GM18499 (cell line): Measurements from ENCODE around the gene RPS6KA1.
"Not testable (repeated sequence)": the region's sequence is repeated elsewhere in the genome, so short reads cannot be mapped to it uniquely, and the experiment has no call there.

Experiments used
- ATAC-seq: cut with Tn5 transposase; IDR thresholded peaks from one replicate; pipeline ENCODE4 v1.9.1; 2021; ENCODE audit warnings: moderate number of reproducible peaks; ENCODE audit not compliant: insufficient read depth, unreplicated experiment

RPS6KA1 gene

GRCh38 chr1:26584588-26584987 is 55.0 kb downstream of the RPS6KA1 start:
- not testable (repeated sequence) for ATAC-seq

DNA sequence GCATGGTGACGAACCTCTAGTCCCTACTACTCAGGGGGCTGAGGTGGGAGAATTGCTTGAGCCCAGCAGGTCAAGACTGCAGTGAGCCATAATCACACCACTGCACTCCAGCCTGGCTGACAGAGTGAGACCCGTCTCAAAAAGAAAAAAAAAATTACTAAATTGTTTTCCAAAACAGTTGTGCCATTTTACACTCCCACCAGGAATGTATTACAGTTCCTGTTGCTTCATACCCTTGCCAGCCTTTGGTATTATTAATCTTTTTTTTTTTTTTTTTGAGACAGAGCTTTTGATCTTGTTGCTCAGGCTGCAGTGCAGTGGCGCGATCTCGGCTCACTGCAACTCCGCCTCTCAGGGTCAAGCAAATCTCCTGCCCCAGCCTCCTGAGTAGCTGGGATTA is 55.9 kb downstream of the RPS6KA1 start:
- ATAC-seq: no peak

DNA sequence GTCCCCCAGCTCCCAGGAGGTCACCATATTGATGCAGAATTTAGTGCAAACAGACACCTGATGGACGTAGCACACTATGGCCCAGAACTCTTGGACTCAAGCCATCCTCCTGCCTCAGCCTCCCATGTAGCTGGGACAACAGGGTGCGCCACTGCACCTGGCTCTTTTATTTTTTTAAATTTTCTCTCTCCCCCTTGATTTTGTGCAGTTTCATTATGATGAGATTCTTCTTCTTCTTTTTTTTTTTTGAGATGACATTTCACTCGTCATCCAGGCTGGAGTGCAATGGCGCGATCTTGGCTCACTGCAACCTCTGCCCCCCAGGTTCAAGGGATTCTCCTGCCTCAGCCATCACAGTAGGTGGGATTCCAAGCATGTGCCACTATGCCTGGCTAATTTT is 63.8 kb downstream of the RPS6KA1 start:
- ATAC-seq: no peak

DNA sequence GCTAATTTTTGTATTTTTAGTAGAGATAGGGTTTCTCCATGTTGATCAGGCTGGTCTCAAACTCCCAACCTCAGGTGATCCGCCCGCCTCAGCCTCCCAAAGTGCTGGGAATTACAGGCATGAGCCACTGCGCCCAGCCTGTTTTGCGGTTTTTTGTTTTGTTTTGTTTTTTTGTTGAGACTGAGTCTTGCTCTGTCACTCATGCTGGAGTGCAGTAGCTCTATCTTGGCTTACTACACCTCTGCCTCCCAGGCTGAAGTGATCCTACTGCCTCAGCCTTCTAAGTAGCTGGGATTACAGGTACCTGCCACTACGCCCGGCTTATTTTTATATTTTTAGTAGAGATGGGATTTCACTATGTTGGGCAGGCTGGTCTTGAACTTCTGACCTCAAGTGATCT is 65.0 kb downstream of the RPS6KA1 start:
- ATAC-seq: not testable (repeated sequence)

DNA sequence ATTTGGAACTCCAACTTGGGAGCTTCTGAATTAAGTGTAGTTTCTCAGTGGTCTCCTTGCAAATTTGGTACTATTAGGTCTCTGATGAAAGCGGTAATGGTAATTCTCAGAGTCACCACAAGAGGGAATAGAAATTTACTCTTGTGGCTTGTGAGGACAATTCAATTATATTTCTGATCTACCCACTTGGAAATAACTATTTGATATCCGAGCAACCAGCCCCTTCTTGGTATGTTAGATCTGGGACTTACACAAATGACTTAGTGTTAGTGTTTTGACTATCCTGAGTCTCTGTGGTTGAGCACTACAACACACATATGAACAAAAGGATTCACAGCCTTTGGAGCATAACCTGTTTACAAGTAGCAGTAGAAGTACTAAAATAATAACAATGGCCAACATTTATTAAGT is 68.1 kb downstream of the RPS6KA1 start:
- no peak for ATAC-seq

DNA sequence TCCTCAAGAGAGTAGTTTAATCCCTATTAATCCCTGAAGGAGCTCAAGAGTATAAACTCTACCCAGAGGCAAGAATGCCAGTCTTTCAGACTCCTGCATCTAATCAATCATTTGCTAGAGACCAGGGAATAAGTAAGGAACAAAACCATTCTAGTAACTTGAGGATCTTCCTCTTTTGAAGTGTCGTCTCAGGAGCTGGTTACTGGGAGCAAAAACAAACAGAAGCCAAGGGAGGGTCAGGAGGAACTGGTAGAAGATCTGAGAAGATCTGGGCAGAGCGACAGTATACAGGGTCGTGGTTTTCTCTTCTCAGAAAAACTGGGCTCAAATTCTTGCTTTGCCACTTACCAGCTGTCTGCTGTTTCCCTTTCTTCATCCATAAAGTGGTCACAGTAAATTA is 69.3 kb downstream of the RPS6KA1 start:
- no peak for ATAC-seq

- no peak for ATAC-seq
Observed at GRCh38 chr1:26602378-26602959, 72.9 kb downstream of the RPS6KA1 start.

GRCh38 chr1:26603856-26604255 is 74.3 kb downstream of the RPS6KA1 start:
- no peak for ATAC-seq

DNA sequence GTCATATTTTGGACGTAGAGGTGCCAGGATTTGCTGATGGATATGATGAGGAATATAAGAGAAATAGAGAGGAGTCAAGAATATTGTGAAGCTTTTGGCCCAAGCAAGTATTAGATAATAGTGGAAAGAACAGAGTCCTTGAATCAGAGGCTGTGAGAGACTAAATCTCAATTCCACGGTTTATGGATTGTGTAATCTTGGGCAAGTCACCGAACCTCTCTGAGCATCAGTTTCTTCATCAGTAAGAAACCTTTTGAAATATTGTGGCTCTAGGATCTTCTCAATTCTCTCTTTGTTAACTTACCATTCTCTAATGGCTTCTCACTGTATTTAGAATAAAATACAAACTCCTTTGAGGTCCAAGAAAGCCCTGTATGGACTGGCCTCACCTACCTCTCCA is 77.6 kb downstream of the RPS6KA1 start:
- no peak for ATAC-seq

GRCh38 chr1:26608895-26609294 is 79.3 kb downstream of the RPS6KA1 start:
- no peak for ATAC-seq

- ATAC-seq: no peak
Observed at GRCh38 chr1:26610781-26611180, 81.2 kb downstream of the RPS6KA1 start.

DNA sequence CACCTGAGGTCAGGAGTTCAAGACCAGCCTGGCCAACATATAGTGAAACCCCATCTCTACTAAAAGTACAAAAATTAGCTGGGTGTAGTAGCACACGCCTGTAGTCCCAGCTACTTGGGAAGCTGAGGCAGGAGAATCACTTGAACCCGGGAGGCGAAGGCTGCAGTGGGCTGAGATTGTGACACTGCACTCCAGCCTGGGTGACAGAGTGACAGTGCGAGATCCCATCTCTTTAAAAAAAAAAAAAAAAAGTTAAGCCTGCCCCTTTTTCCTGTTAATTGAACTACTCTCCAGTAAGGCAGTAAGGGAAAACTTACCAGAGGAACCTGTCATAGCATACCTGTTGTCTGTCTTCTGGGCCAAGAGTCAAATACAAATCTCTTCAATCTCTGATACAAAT is 83.1 kb downstream of the RPS6KA1 start:
- ATAC-seq: not testable (repeated sequence)

- ATAC-seq: no peak
Observed at GRCh38 chr1:26614655-26615411, 85.3 kb downstream of the RPS6KA1 start.

DNA sequence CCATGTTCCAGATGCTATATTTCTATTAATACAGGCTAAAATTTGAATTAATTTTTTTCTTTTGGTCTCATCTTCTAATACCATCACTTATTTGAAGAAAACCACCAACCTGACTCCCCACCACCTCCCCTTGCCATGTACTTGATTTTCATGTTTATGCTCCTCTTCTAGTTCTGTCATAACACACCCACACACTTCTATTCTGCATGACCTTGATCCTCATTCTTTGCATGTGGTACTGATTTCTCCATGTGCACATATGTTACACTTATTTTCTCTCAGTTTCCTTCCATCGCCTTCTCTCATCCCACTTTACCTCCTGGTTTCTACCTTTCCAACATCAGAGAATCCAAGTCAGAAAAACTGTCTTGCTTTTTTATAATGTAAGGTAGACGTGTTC is 87.3 kb downstream of the RPS6KA1 start:
- no peak for ATAC-seq

DNA sequence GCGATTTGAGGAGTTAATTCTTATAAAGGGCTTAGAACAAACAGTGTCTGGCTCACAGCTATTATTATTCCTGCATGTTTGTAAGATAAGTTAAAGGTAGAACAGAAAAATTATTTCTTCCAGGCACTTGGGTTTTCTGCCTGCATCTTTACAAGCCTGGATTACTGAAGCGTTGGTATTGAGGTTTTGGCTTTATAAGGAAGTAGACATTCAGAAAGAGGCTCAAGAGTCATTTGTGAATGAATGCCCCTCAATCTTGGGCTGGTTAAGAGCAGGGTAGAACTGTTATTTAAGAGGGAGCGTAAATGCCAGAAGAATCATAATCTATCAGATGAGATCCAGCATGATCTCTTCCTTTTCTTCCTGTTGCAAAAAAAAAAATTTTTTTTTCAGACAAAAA is 89.0 kb downstream of the RPS6KA1 start:
- no peak for ATAC-seq
